NCI-H748 (cell line): ENCODE data around the gene BZW2.

Experiments
- DNase-seq: peaks from one replicate; lab custom pipeline; 2025; ENCODE audit not compliant: unreplicated experiment; lab: John Stamatoyannopoulos, UW

The BZW2 gene

DNA sequence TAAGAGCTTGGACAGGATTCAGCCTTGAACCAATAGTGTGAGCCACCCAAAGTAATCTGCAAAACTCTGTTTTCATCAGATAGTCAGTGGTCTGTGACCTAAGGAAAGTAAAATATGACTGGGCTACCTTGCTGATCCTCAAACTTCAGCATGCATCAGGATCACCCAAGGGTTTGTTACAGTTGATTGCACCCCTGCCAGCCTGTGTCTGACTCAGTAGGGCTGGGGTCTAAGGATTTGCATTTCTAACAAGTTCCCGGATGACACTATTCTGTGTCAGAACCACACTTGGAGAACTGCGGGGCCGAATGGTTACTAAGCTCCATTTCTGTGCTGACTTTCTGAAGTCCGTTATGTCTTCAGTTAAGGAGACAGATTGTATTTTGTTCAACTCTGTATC lies 66.9 kb downstream of the BZW2 start:
- DNase-seq = no peak

DNA sequence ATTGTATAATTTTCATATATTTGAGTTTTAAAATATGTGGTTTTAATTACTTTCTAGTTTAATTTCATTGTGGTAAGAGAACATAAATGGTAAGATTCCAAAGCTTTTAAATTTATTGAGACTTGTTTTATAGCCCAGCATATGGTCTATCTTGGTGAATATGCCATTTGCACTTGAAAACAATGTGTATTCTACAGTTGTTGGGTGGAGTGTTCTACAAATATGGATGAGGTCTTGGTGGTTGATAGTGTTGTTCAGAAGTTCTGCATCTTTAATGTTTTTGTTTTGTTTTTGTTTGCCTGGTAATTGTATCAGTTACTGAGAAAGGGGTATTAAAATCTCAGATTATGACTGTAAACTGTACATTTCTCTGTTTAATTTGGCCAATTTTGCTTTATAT lies 69.9 kb downstream of the BZW2 start:
- DNase-seq = no peak

- no peak for DNase-seq
Measured at GRCh38 chr7:16718111-16718656, 72.2 kb downstream of the BZW2 start.

- no peak for DNase-seq
Measured at GRCh38 chr7:16719699-16720098, 73.7 kb downstream of the BZW2 start.

GRCh38 chr7:16721541-16721940 lies 75.6 kb downstream of the BZW2 start:
- DNase-seq = no peak

GRCh38 chr7:16724344-16724743 lies 78.4 kb downstream of the BZW2 start:
- no peak for DNase-seq

- no peak for DNase-seq
Measured at GRCh38 chr7:16726189-16726588, 80.2 kb downstream of the BZW2 start.

GRCh38 chr7:16727736-16728135 lies 81.8 kb downstream of the BZW2 start:
- DNase-seq = no peak

DNA sequence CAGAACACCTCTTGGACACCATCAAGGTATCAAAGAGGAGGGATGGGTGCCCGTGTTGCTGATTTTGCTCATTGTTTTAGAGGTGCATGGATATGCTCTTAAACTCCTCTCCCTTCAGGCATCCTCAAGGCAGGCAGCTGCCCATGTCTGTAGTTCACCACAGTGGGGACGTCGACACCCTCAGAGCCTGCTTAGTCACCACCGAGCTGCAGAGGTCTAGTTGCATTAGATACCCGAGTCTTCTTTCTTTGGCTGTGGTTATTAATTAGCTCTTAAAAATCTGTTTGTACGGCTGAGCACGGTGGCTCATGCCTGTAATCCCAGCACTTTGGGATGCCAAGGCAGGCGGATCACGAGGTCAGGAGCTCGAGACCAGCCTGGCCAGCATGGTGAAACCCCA lies 82.8 kb downstream of the BZW2 start:
- no peak for DNase-seq

DNA sequence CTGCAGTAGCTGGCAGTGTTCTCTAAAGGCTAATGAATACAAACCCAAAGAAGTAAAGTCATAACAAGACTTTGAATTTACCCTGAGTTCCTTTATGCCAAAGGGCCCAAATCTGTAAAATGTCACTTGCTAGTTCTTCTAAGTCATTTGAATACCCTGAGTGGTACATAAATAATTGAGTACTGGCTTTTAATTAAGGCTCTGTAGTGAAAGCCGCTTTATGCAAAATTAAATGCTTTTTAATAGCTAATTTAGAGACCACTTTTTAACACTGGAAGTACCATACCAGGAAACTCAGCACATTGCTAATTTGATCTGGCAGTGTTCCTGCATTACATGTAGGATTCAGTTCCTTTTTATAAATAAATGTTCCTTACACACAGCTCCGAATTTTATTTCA lies 83.6 kb downstream of the BZW2 start:
- no peak for DNase-seq

GRCh38 chr7:16730937-16731336 lies 85.0 kb downstream of the BZW2 start:
- no peak for DNase-seq

DNA sequence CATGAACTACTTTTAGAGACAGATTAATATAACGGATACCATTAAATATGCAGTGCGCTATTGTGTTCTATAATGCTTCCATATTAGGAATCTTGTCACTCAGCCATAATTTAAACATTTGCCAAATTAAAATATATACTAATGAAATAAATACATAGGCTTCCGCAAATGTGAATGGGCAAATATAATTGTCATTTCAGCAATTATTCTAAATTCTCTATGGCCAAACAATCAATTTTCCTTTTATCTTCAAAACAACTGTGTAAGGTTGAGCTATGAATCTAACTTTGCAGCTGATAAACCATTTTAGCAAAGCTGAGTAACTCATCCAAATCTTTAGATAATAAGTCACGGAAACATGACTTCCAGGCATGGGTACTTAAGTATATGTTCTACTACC lies 86.8 kb downstream of the BZW2 start:
- DNase-seq = no peak

GRCh38 chr7:16734148-16734726 lies 88.3 kb downstream of the BZW2 start:
- no peak for DNase-seq

DNA sequence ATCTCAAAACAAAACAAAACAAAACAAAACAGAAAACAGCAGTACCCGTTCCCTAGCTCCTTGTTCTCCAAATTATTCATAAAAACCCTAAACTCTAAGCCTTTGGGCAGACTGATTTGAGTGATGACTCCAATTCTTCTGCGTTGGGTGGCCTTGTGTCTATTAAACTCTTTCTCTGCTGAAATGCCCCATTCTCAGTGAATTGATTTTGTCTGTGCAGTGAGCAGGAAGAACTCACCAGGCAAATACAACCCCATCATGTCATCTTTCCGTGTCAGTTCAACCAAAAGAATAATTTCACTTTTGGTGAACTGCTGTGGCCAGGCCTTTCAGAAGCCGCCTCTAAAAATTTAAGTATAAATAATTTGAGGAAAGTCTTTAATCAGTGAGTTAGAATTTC lies 89.0 kb downstream of the BZW2 start:
- no peak for DNase-seq

DNA sequence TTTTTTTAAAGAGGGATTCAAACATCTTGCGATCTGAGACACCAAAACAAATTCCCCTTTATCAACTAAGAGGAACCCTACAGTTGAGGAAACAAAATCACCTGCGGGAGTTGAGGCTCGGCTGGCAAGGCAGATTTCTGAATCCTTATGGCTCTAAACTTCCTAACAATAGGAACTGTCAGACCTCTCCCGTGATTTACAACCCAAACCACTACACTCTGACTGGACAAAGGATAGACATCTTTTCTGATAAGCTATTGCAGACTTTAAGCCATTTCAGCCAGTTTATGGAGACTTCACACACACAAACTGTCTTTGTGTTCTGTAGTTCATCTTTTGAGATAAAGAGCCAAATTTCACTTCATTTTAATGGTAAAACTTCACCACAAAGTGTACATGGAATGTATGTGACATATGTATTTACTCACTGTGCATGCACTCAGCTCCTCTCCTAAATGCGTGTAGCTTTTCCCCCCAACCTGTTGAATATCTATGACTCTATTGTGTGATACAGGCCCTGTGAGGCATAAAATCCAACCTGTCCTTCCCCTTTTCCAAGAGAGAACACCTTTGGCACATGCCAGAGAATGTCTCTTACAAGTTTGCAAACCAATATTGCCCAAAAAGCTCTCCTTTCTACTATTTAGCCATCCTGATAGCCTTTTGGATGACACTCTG lies 92.2 kb downstream of the BZW2 start:
- no peak for DNase-seq

GRCh38 chr7:16739863-16740622 lies 94.1 kb downstream of the BZW2 start:
- DNase-seq = no peak

- DNase-seq = no peak
Measured at GRCh38 chr7:16740623-16740953, 94.6 kb downstream of the BZW2 start.

GRCh38 chr7:16740996-16741395 lies 95.0 kb downstream of the BZW2 start:
- no peak for DNase-seq

DNA sequence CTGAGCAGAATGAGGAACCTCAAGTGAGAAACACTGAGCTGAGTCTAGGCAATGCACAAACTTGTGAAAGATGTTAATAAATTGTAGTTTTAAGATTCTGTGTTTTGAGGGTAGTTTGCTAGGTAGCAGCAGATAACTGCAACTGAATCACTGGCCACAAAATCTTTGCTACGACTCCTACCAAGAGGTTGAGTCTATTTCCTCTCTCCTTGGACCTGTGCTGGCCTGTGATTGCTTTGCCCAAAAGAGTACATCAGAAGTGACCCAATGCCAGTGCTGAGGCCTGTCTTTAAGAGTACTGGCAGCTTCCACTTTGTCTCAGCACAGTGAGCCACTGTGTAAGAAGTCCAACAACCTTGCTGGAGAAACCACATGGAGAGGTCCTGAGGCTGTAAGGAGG lies 95.7 kb downstream of the BZW2 start:
- no peak for DNase-seq

DNA sequence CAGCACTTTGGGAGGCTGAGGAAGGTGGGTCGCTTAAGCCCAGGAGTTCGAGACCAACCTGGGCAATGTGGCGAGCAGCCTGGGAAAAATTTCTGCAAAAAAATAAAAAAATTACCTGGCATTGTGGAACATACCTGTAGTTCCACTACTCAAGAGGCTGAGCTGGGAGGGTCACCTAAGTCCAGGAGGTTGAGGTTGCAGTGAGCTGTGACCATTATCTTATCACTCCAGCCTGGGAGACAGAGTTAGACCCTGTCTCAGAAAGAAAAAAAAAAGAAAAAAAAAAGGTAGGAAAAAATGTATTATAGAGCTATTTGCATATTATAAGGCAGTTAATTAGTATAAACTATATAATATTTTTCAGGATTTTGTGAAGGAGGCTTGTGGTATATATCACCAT lies 96.6 kb downstream of the BZW2 start:
- DNase-seq = no peak

GRCh38 chr7:16743236-16743635 lies 97.3 kb downstream of the BZW2 start:
- no peak for DNase-seq

GRCh38 chr7:16744518-16745250 lies 98.7 kb downstream of the BZW2 start:
- no peak for DNase-seq
